H1 (cell line): ENCODE data around the gene C2orf92. TPM values are rescaled to one million over a fixed set of nuclear protein-coding genes. Genes with fewer than 3 reads are reported as not detected.

Experiments used
- CTCF ChIA-PET: fragments of 300-600 bp; sonication (Branson Sonifier 250); formaldehyde crosslinking; loops from one replicate; lab custom pipeline; 2021; ENCODE audit not compliant: partially characterized antibody; lab: Charles Lee
- POLR2A ChIA-PET: fragments of 300-600 bp; sonication (Branson Sonifier 250); formaldehyde crosslinking; loops from one replicate; lab custom pipeline; 2021; ENCODE audit warnings: inconsistent platforms; ENCODE audit not compliant: partially characterized antibody; lab: Charles Lee
- DNase-seq, 2 experiments: peaks; one replicate each; pipeline versions ENCODE4 v3.0.0 to v3.0.0-alpha.2; 2010 to 2022; ENCODE audit warnings: low spot score in 2 of 2, low read depth in 1 of 2, mixed read lengths in 1 of 2
- FAIRE-seq: peaks from 2 replicates; lab custom pipeline; 2011; peaks lifted over from hg19 to GRCh38; lab: Jason Lieb, UNC
- H2AFZ ChIP-seq: 2 replicates; pipeline ENCODE4 v1.8.1; 2012; ENCODE audit warnings: low read length, inconsistent platforms
- H2AK5ac ChIP-seq: 2 replicates; pipeline ENCODE4 v1.6.1; 2013; ENCODE audit warnings: low read depth, low read length
- H2BK120ac ChIP-seq: replicated peaks from 2 replicates; pipeline ENCODE3; 2013; ENCODE audit warnings: low read depth, low read length, inconsistent platforms
- H2BK12ac ChIP-seq: 2 replicates; pipeline ENCODE4 v1.6.1; 2013; ENCODE audit warnings: low read depth, low read length
- H2BK15ac ChIP-seq: 2 replicates; pipeline ENCODE4 v1.6.1; 2013; ENCODE audit warnings: low read length
- H2BK20ac ChIP-seq: 2 replicates; pipeline ENCODE4 v1.6.1; 2013; ENCODE audit warnings: low read length
- H2BK5ac ChIP-seq: 2 replicates; pipeline ENCODE4 v1.6.1; 2013; ENCODE audit warnings: low read depth, low read length
- H3K14ac ChIP-seq: 2 replicates; pipeline ENCODE4 v1.6.1; 2013; ENCODE audit warnings: inconsistent platforms; ENCODE audit not compliant: insufficient read length
- H3K18ac ChIP-seq: 2 replicates; pipeline ENCODE4 v1.6.1; 2013; ENCODE audit warnings: low read length; ENCODE audit errors: extremely low read depth
- H3K23ac ChIP-seq: 2 replicates; pipeline ENCODE4 v1.6.1; 2013; ENCODE audit warnings: inconsistent platforms; ENCODE audit not compliant: insufficient read length
- H3K23me2 ChIP-seq: 2 replicates; pipeline ENCODE4 v1.6.1; 2013; ENCODE audit warnings: low read depth, low read length
- H3K27ac ChIP-seq: 2 replicates; pipeline ENCODE4 v1.6.1; 2011; ENCODE audit warnings: low read depth, low read length, inconsistent platforms
- H3K27me3 ChIP-seq, 4 experiments: replicated peaks in 1 of 4; 1 replicate in 1 of 4; 2 replicates in 3 of 4; pipeline versions ENCODE4 v1.6.1 to v1.8.1; 2011 to 2013; ENCODE audit warnings: low read length in 3 of 4, mild to moderate bottlenecking in 3 of 4, inconsistent platforms in 2 of 4, mixed read lengths in 2 of 4, moderate library complexity in 1 of 4; ENCODE audit not compliant: control insufficient read depth in 3 of 4, insufficient read depth in 3 of 4; ENCODE audit errors: extremely low read depth in 1 of 4
- H3K36me3 ChIP-seq, 4 experiments: 2 replicates each; pipeline versions ENCODE4 v1.6.1 to v1.8.1; 2011 to 2013; ENCODE audit warnings: mild to moderate bottlenecking in 4 of 4, low read length in 3 of 4, moderate library complexity in 2 of 4, control low read depth in 1 of 4, inconsistent platforms in 1 of 4; ENCODE audit not compliant: insufficient read depth in 4 of 4, control insufficient read depth in 2 of 4
- H3K4ac ChIP-seq: replicated peaks from 2 replicates; pipeline ENCODE3; 2013; ENCODE audit warnings: low read length, low read depth, mixed read lengths, inconsistent platforms; ENCODE audit not compliant: insufficient read length
- H3K4me1 ChIP-seq, 4 experiments: replicated peaks in 1 of 4; 1 replicate in 1 of 4; 2 replicates in 3 of 4; pipeline versions ENCODE4 v1.6.1 to v1.8.1; 2011 to 2013; ENCODE audit warnings: low read length in 3 of 4, inconsistent platforms in 2 of 4, mixed read lengths in 1 of 4; ENCODE audit not compliant: insufficient read depth in 4 of 4, control insufficient read depth in 3 of 4
- H3K4me2 ChIP-seq, 2 experiments: 2 replicates each; pipeline versions ENCODE4 v1.6.1 to v1.8.1; 2011 to 2013; ENCODE audit warnings: low read depth in 2 of 2, low read length in 2 of 2, control low read depth in 1 of 2, inconsistent platforms in 1 of 2, mild to moderate bottlenecking in 1 of 2; ENCODE audit not compliant: insufficient read depth in 1 of 2
- H3K4me3 ChIP-seq, 4 experiments: fragments of 200-600, 300-600 bp in 1 of 4; sonication (generic), shearing (Covaris generic), sonication (Bioruptor Twin) in 1 of 4; 2 replicates each; pipeline versions ENCODE4 v1.5.1 to v1.8.1; 2011 to 2016; ENCODE audit warnings: low read length in 4 of 4, low read depth in 3 of 4, control low read depth in 2 of 4, inconsistent platforms in 2 of 4, mild to moderate bottlenecking in 2 of 4, mixed read lengths in 1 of 4, moderate library complexity in 1 of 4; ENCODE audit not compliant: insufficient read depth in 2 of 4; ENCODE audit errors: extremely low read depth in 1 of 4
- H3K56ac ChIP-seq: replicated peaks from 2 replicates; pipeline ENCODE3; 2013; ENCODE audit warnings: low read depth, mild to moderate bottlenecking, mixed read lengths, low read length, inconsistent platforms; ENCODE audit not compliant: insufficient read length
- H3K79me1 ChIP-seq: 2 replicates; pipeline ENCODE4 v1.6.1; 2013; ENCODE audit warnings: low read depth, low read length, control low read depth
- H3K79me2 ChIP-seq, 2 experiments: 2 replicates each; pipeline versions ENCODE4 v1.6.1 to v1.8.1; 2012 to 2013; ENCODE audit warnings: low read length in 2 of 2, mild to moderate bottlenecking in 2 of 2, inconsistent platforms in 1 of 2; ENCODE audit not compliant: insufficient read depth in 2 of 2, control insufficient read depth in 1 of 2
- H3K9ac ChIP-seq, 4 experiments: replicated peaks in 1 of 4; 1 replicate in 1 of 4; 2 replicates in 3 of 4; pipeline versions ENCODE4 v1.6.1 to v1.8.1; 2011 to 2013; ENCODE audit warnings: low read depth in 3 of 4, low read length in 3 of 4, control low read depth in 2 of 4, mild to moderate bottlenecking in 2 of 4, moderate library complexity in 2 of 4, inconsistent platforms in 1 of 4; ENCODE audit errors: extremely low read depth in 1 of 4
- H3K9me3 ChIP-seq, 2 experiments: 2 replicates each; pipeline versions ENCODE4 v1.6.1 to v1.8.1; 2012 to 2013; ENCODE audit warnings: mild to moderate bottlenecking in 2 of 2, moderate library complexity in 2 of 2, control low read depth in 1 of 2, inconsistent platforms in 1 of 2, low read depth in 1 of 2, low read length in 1 of 2, mixed read lengths in 1 of 2; ENCODE audit not compliant: insufficient read depth in 2 of 2
- H4K20me1 ChIP-seq, 2 experiments: replicated peaks in 1 of 2; 2 replicates each; pipeline versions ENCODE3 to v1.8.1; 2011 to 2013; ENCODE audit warnings: inconsistent platforms in 2 of 2, low read length in 2 of 2, mild to moderate bottlenecking in 1 of 2; ENCODE audit not compliant: insufficient read depth in 2 of 2, control insufficient read depth in 1 of 2
- H4K5ac ChIP-seq: 2 replicates; pipeline ENCODE4 v1.6.1; 2013; ENCODE audit warnings: low read length, low read depth, mixed read lengths, inconsistent platforms; ENCODE audit not compliant: insufficient read length
- H4K8ac ChIP-seq: 2 replicates; pipeline ENCODE4 v1.8.0; 2013; ENCODE audit warnings: mild to moderate bottlenecking, moderate library complexity, low read length, inconsistent platforms; ENCODE audit not compliant: insufficient read depth; ENCODE audit errors: extremely low read depth
- H4K91ac ChIP-seq: replicated peaks from 2 replicates; pipeline ENCODE3; 2013; ENCODE audit warnings: low read length, mixed read lengths, inconsistent platforms; ENCODE audit not compliant: insufficient read length
- ATF3 ChIP-seq: IDR thresholded peaks from 2 replicates; pipeline ENCODE4 v1.6.1; 2011; ENCODE audit warnings: low read depth, mild to moderate bottlenecking, low read length; ENCODE audit not compliant: insufficient read depth
- BRCA1 ChIP-seq: IDR thresholded peaks from 2 replicates; pipeline ENCODE4 v1.6.1; 2012; ENCODE audit warnings: low read depth, low read length, improper control_type of control experiment
- CHD2 ChIP-seq: IDR thresholded peaks from 2 replicates; pipeline ENCODE4 v1.6.1; 2012; ENCODE audit warnings: low read length, improper control_type of control experiment
- GABPA ChIP-seq: IDR thresholded peaks from 2 replicates; pipeline ENCODE4 v1.6.1; 2011; ENCODE audit warnings: mild to moderate bottlenecking, low read length, moderate library complexity, borderline replicate concordance; ENCODE audit not compliant: insufficient read depth
- GTF2F1 ChIP-seq: IDR thresholded peaks from 2 replicates; pipeline ENCODE4 v1.6.1; 2012; ENCODE audit warnings: low read depth, low read length, improper control_type of control experiment, borderline replicate concordance
- KDM4A ChIP-seq: IDR thresholded peaks from one replicate; pipeline ENCODE4 v1.7.1; 2012; ENCODE audit warnings: low read depth, mild to moderate bottlenecking, moderate library complexity, low read length, inconsistent platforms; ENCODE audit not compliant: severe bottlenecking
- NANOG ChIP-seq: IDR thresholded peaks from 2 replicates; pipeline ENCODE4 v1.6.1; 2011; ENCODE audit warnings: low read length, low read depth, mild to moderate bottlenecking, inconsistent platforms; ENCODE audit not compliant: insufficient read depth, poor library complexity, severe bottlenecking
- POLR2A ChIP-seq, 2 experiments: IDR thresholded peaks; 1 replicate in 1 of 2; 2 replicates in 1 of 2; pipeline ENCODE4 v1.6.1; 2011; ENCODE audit warnings: low read depth in 2 of 2, low read length in 2 of 2, mild to moderate bottlenecking in 2 of 2; ENCODE audit errors: control extremely low read depth in 1 of 2
- SIRT6 ChIP-seq: IDR thresholded peaks from one replicate; pipeline ENCODE4 v1.7.1; 2012; ENCODE audit warnings: low read length, inconsistent platforms
- SIX5 ChIP-seq: IDR thresholded peaks from 2 replicates; pipeline ENCODE4 v1.6.1; 2011; ENCODE audit warnings: mild to moderate bottlenecking, low read depth, low read length
- SP2 ChIP-seq: IDR thresholded peaks from 2 replicates; pipeline ENCODE4 v1.6.1; 2012; ENCODE audit warnings: mild to moderate bottlenecking, low read length, inconsistent platforms
- SRF ChIP-seq: IDR thresholded peaks from 2 replicates; pipeline ENCODE4 v1.6.1; 2011; ENCODE audit warnings: mild to moderate bottlenecking, low read depth, low read length, moderate library complexity
- YY1 ChIP-seq: IDR thresholded peaks from 2 replicates; pipeline ENCODE4 v1.6.1; 2011; ENCODE audit warnings: low read depth, mild to moderate bottlenecking, low read length
- WGBS, 2 experiments: shearing (Covaris generic) in 1 of 2; methylation state at CpG; one replicate each; pipeline versions ENCODE4 v1.1.6 to v1.1.7; 2013 to 2015; ENCODE audit warnings: low lambda C conversion rate in 2 of 2, mixed read lengths in 2 of 2, inconsistent platforms in 1 of 2, low coverage in 1 of 2, missing lambda C conversion rate in 1 of 2; ENCODE audit not compliant: insufficient replicate concordance in 2 of 2, insufficient coverage in 1 of 2, insufficient read length in 1 of 2; ENCODE audit errors: extremely low coverage in 1 of 2, missing lambda C conversion rate in 1 of 2; 5-methylcytosine and 5-hydroxymethylcytosine counted together
- polyA plus RNA-seq, 7 experiments: library from polyadenylated mRNA; depleted of rRNA in 3 of 7; stranded (reverse) in 5 of 7; unstranded in 2 of 7; fragments of >200 nt in 5 of 7; fragments of 200-250 nt in 2 of 7; gene quantifications; 1 replicate in 5 of 7; 2 replicates in 1 of 7; 4 replicates in 1 of 7; pipeline versions ENCODE4 v1.2.1 to v1.2.3, GENCODE V29; 2011 to 2013; ENCODE audit warnings: missing spikeins in 2 of 7, mixed read lengths in 2 of 7
- total RNA-seq: library from RNA; stranded (reverse); fragmentation: NEBNext Ultra II Directional; extraction: Animal tissue kit (Norgen Biotek cat#: 25700); gene quantifications from 2 replicates; pipeline ENCODE4 v1.2.1, GENCODE V29; 2021

C2orf92 gene
- total and polyA plus RNA-seq, 2 of the 8 experiments (the other 6 are each of a cell fraction or from before 2014, with no cell fraction given), result 2.3 to 3.7 TPM

- no peaks in the 10 kb centered on the region for H4K20me1 ChIP-seq
- no peak overlapping the region for H3K56ac ChIP-seq
- FAIRE-seq (no peak), DNase-seq (no peak)
- no peak overlapping the region for H2BK20ac ChIP-seq
- H2BK5ac ChIP-seq, result no peak overlapping the region
- H3K18ac ChIP-seq, result no peak overlapping the region
- H4K5ac ChIP-seq, result no peak overlapping the region
- no peak overlapping the region for H2BK120ac ChIP-seq
- H3K4ac ChIP-seq, result no peak overlapping the region
- H3K23ac ChIP-seq, result no peak overlapping the region
- no peak overlapping the region for H2AFZ ChIP-seq
- ChIA-PET POLR2A (interaction anchor here (0.8 to 1.6 kb wide), 3 partner anchors 31 to 60 kb away, joined by 3 to 5 read pairs (median 3); no protein-coding TSS in a partner anchor), CTCF (interaction anchor here (0.7 to 13.6 kb wide), 18 partner anchors 9 to 561 kb away, joined by 3 to 202 read pairs (median 4); no protein-coding TSS in a partner anchor)
- no peak overlapping the region for H3K4me2 ChIP-seq
- H2AK5ac ChIP-seq, result no peak overlapping the region
- no peak overlapping the region for H3K14ac ChIP-seq
- no peak overlapping the region for H3K4me3 ChIP-seq
- no peaks in the 10 kb centered on the region for H3K79me1 ChIP-seq
- H3K27me3 ChIP-seq, result no peaks in the 10 kb centered on the region
- H3K4me1 ChIP-seq, result 0 out of 7 replicates have a peak, but pooled peaks cover 0 to 3% (median 0%) of the 10 kb centered on the region in 4 experiments
- no peak overlapping the region for H3K27ac ChIP-seq
- no peak overlapping the region for H3K9ac ChIP-seq
- WGBS, 2 experiments, result 92% methylated on average over 8 of the region's 8 CpGs; no CpG with 5 or more reads in 1 of the 2 experiments
- no peaks in the 10 kb centered on the region for H3K79me2 ChIP-seq
- no peaks in the 10 kb centered on the region; the same call in 1 of the 2 replicates for H3K23me2 ChIP-seq
- no peak overlapping the region for H4K8ac ChIP-seq
- H2BK15ac ChIP-seq, result no peak overlapping the region
- H2BK12ac ChIP-seq, result no peak overlapping the region
- no peak overlapping the region for H4K91ac ChIP-seq
- H3K9me3 ChIP-seq, result no peaks in the 10 kb centered on the region
- no peaks in the 10 kb centered on the region for H3K36me3 ChIP-seq
- TF ChIP-seq KDM4A, result no peak
- no peak for TF ChIP-seq NANOG
- TF ChIP-seq SRF, result no peak
- TF ChIP-seq POLR2A (IDR thresholded peaks at IDR 0.05; ENCODE audit: control extremely low read depth in 1 of 2, low read depth in 2 of 2, low read length in 2 of 2), result no peak
- TF ChIP-seq BRCA1, result no peak
- no peak for TF ChIP-seq SIRT6
- no peak for TF ChIP-seq SIX5
- TF ChIP-seq SP2, result no peak
- TF ChIP-seq GTF2F1, result no peak
- no peak for TF ChIP-seq CHD2
- no peak for TF ChIP-seq GABPA
- peak; percentile 9; the same call in 1 of the 2 replicates for TF ChIP-seq ATF3
- TF ChIP-seq YY1, result no peak
Observed at GRCh38 chr2:97708608-97709007, 39.1 kb downstream of the C2orf92 start.
